T-helper 1 cell treated with Interleukin-12 subunit alpha and Interleukin-12 subunit beta and Interleukin-4 antibody, amounts not matched to agents 30 ng/mL and 1 ng/mL, for 36 hours (primary cell): Measurements from ENCODE around the gene ZNF544. TPM values are rescaled to one million over a fixed set of nuclear protein-coding genes. Genes with fewer than 3 reads are reported as not detected.

Experiments used
- intact Hi-C: fragments of 100-400 bp; cut with micrococcal nuclease; formaldehyde crosslinking; loops from one replicate; pipeline ENCODE4 v1.15.1; 2024
- total RNA-seq: library from RNA; stranded (reverse); gene quantifications from 2 replicates; pipeline ENCODE4 v1.2.3, GENCODE V29; 2022

Gene ZNF544
- total RNA-seq, 1 donor from 2014 or later: 42.0 TPM

DNA sequence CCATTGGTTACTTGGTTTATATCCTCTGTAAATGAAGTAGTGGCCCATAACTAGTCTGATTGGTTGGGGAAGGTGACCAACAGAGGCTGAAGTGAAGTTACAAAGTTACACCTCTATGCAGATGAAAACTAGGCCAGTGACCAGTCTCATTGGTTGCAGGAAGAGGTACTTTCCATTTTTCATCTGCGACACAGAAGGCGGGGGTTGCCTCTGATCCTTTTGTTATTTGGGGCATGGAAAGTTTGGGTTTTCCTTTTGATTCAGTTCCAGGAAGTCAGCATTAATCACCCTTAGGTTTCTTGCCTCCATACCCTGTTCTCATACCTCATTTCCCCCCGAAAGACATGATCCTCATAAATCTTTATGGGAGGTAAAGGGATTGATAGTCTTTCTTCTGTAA is 20.2 kb downstream of the ZNF544 start:
- intact Hi-C loops: no loop called here

- intact Hi-C loops: no loop called here
These were observed 23.5 kb downstream of the ZNF544 start for GRCh38 chr19:58252102-58252685.

DNA sequence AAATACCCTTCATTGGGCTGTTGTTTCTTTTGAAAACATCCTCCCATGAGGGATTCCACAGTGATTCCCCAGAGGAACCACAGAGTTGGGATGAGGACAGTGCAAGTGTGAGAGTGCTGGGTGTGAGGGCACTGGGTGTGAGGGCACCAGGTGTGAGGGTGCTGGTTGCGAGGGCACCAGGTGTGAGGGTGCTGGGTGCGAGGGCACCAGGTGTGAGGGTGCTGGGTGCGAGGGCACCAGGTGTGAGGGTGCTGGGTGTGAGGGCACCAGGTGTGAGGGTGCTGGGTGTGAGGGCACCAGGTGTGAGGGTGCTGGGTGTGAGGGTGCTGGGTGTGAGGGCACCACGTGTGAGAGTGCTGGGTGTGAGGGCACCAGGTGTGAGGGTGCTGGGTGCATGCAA is 29.5 kb downstream of the ZNF544 start:
- intact Hi-C loops: loop anchor here (5.0 kb wide), 1 partner anchor 61 kb away; no protein-coding TSS in a partner anchor

DNA sequence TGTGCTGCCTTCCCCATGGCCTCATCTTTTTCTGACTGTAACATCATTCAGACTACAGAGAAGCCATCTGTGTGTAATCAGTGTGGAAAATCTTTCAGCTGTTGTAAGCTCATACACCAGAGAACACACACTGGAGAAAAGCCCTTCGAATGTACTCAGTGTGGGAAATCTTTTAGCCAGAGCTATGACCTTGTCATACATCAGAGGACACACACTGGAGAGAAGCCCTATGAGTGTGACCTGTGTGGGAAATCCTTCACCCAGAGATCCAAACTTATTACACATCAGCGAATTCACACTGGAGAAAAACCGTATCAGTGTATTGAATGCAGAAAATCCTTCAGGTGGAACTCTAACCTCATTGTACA is 32.9 kb downstream of the ZNF544 start:
- intact Hi-C loops: no loop called here

DNA sequence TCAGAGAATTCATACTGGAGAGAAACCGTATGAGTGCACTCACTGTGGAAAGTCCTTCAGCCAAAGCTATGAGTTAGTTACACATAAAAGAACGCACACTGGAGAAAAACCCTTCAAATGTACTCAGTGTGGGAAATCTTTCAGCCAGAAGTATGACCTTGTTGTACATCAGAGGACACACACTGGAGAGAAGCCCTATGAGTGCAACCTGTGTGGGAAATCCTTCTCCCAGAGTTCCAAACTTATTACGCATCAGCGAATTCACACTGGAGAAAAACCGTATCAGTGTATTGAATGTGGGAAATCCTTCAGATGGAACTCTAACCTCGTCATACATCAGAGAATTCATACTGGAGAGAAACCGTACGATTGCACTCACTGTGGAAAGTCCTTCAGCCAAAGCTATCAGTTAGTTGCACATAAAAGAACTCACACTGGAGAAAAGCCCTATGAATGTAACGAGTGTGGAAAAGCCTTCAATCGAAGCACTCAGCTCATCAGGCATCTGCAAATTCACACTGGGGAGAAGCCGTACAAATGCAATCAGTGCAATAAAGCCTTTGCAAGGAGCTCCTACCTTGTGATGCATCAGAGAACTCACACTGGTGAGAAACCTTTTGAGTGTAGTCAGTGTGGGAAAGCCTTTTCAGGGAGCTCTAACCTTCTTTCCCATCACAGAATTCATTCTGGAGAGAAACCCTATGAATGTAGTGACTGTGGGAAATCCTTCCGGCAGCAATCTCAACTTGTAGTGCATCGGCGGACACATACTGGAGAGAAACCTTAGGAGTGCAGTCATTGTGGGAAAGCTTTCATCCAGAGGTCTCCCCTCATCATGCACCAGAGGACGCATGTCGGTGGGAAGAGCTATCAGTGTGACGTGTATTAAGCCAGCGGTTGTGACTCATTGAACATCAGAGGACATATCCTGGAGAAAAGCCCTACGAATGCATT is 33.5 kb downstream of the ZNF544 start:
- intact Hi-C loops: no loop called here

GRCh38 chr19:58262922-58263296 is 34.2 kb downstream of the ZNF544 start:
- intact Hi-C loops: no loop called here

GRCh38 chr19:58265100-58265499 is 36.4 kb downstream of the ZNF544 start:
- intact Hi-C loops: no loop called here

DNA sequence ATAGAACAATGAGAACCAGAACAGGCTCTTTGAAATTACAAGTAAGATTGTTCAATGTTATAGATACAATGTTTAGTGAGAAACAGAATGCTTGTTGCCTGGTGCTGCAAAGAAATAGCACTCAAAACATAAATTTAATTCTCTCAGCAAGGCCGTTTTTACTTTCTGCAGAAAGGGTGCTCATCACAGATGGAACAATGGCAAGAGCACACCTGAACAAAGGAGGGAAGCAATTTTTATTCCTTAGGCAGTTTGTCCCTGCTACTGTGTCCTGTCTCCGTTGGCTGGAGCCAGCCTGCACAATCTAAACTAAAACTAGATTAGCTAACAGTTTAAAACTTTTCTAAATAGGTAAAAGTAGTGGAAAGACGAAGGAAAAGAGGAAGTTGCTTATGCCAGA is 39.6 kb downstream of the ZNF544 start:
- intact Hi-C loops: no loop called here

GRCh38 chr19:58274771-58275201 is 46.1 kb downstream of the ZNF544 start:
- intact Hi-C loops: no loop called here

DNA sequence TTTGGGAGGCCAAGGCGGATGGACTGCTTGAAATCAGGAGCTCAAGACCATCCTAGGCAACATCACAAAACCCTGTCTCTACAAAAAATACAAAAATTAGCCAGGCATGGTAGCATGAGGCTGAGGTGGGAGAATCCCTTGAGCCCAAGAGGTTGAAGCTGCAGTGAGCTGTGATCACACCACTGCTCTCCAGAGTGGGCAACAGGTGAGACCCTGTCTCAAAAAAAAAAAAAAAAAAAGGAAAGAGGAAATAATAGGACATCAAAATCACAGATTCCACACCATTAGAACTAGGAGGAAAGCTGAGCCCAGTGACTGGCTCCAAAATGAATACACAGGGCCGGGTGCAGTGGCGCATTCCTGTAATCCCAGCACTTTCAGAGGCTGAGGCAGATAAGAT is 46.9 kb downstream of the ZNF544 start:
- intact Hi-C loops: no loop called here

- intact Hi-C loops: no loop called here
These were observed 48.5 kb downstream of the ZNF544 start for GRCh38 chr19:58277197-58277596.

DNA sequence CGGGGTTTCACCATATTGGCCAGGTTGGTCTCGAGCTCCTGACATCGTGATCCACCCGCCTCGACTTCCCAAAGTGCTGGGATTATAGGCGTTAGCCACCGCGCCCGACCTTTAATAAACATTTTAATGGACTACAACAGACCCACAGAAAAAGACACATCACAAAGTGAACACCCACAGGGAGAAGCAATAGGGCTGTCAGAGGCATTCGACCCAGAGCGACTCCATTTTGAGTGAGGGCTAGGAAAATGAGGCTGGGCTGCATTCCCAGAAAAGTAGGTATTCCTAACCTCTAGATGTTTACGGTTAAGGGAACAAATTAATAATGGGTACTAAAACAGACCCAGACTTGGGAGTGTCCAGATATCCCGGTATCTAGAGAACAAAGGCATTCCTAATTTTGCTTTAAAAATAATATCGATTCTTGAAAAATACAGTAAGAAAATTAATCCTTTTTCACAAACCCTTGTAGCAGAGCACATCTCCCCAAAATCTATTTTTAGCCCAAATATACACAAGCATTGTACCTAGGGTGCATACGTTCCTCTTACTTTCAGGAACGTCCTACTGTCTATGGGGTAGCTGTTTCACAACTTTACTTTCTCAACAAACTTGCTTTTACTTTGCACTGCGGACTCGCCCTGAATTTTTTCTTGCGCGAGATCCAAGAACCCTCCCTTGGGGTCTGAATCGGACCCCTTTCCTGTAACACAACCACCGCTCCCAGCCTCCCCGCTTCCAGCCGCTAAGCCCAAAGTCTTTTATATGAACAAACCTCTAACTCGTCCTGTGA is 49.2 kb downstream of the ZNF544 start:
- intact Hi-C loops: loop anchor here (1.0 to 2.0 kb wide), 24 partner anchors 27 to 1873 kb away; partner anchors contain the start of genes ERVK3-1, RPS5, ZNF132 and ZNF17

- intact Hi-C loops: loop anchor here (1.0 to 2.0 kb wide), 24 partner anchors 27 to 1874 kb away; partner anchors contain the start of genes ERVK3-1, RPS5, ZNF132 and ZNF17
These were observed 49.9 kb downstream of the ZNF544 start, which contains the start of gene ZNF8 for GRCh38 chr19:58278541-58279041. Gene ZNF8 (plus strand): TSS chr19:58278955. CDS start chr19:58279082, 127 bp downstream.

DNA sequence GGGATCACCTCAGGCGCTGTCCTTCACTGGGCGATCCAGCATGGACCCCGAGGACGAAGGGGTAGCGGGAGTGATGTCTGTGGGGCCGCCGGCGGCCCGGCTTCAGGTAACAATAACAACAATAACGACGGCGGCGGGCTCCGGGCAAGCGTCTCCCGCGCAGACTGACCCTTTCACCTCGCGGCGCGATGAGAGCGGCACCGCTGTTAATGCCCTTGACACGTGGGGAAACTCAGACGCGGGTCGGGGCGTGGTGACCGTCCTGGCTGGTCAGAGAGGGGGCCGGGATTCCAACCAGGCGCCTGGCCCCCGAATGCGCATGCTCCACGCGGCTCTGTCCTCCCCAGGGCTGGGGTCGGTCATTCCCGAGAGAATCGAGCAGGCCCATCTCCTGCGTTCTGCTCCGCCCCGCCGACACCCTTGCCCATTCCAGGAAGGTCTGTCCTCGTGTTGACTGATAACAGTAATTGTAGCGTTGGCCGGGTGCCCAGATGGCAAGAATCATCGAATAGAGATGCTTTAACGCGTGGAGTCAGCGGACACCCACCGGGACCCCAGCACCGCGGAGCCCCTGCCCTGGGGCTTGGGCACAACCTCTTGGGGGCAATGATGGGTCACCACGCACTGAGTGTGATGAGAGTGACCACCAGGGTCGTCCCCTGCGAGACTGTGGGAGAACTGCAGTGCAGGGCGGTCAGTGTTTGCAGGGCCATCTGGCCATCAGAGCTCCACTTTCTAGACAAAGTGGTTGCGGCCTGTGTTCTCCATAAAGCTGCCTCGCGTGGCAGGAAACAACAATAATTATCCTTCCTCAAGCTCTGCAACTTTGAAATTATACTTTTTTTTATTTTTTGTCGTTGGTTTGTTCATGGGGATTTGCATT is 50.6 kb downstream of the ZNF544 start:
- intact Hi-C loops: loop anchor here (2.0 kb wide), 2 partner anchors 700 to 1874 kb away; partner anchors contain the start of genes ZNF416 and ZNF583

GRCh38 chr19:58279925-58280316 is 51.2 kb downstream of the ZNF544 start:
- intact Hi-C loops: loop anchor here (2.0 kb wide), 2 partner anchors 701 to 1875 kb away; partner anchors contain the start of genes ZNF416 and ZNF583

GRCh38 chr19:58284199-58284598 is 55.5 kb downstream of the ZNF544 start:
- intact Hi-C loops: no loop called here

GRCh38 chr19:58291943-58292342 is 63.2 kb downstream of the ZNF544 start:
- intact Hi-C loops: no loop called here

- intact Hi-C loops: no loop called here
These were observed 66.1 kb downstream of the ZNF544 start for GRCh38 chr19:58294743-58295374.

GRCh38 chr19:58296104-58296503 is 67.4 kb downstream of the ZNF544 start:
- intact Hi-C loops: no loop called here

GRCh38 chr19:58300620-58301019 is 71.9 kb downstream of the ZNF544 start:
- intact Hi-C loops: no loop called here
